Stimulated activated CD4-positive, alpha-beta T cell treated with anti-CD3 and anti-CD28 coated beads, TNF-alpha, amount 100 ng/mL, for 4 hours (primary cell): ENCODE data around the gene OPN1SW.

Source experiments
- DNase-seq, 3 experiments: peaks; one replicate each; pipeline ENCODE4 v3.0.0-alpha.2; 2020; ENCODE audit warnings: low read depth in 3 of 3

The OPN1SW gene

DNA sequence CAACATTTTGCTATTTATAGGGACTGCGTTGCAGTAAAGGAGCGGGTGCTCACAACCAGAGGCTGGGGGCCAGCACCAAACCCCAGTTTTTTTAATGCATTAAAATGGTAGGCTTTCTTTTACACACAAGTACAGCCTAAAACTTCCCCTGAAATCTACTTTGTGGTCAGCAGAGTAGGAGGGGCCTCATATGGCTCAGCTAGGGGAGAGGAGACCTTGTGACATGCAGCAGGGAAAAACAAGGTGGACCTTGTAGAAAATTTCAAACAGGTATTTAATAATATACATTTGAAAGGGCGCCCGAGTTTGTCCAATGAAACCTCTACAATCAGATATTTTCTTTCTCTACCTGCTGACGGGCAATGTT is 17.6 kb upstream of the OPN1SW start:
- DNase-seq, result no peak

DNA sequence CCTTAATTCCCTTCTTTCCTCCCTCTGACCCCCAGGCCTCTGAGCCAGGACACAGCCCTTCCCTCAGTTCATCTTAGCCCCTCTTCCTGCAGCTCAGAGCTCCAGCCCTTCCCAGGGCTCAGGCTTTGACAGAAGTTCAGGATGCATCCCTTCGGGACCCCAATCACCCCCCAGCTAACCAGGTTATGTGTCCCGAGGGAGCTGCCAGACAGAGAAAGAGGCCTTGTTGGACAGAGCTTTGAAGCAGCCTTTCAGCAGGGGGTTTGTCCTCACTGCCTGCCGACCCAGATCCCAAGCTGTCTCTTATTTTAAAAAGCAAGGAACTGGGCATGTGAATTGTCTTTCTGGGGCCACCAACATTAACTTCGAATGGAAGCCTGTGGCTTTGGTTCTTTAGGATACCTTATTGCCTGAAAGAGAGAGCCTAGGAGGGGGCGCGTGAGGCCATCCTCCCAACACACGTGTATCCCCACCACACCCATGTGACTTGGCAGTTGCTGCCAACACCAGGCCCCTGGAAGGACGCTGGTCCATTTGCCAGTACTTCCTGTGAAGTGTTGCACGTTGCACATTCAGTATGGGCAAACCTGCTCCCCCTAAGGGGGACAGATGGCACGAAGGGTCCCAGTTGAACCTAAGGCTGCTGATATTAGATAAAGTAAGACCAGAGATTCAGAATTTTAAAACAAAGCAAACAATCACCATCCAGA is 17.0 kb upstream of the OPN1SW start:
- DNase-seq, result no peak

DNA sequence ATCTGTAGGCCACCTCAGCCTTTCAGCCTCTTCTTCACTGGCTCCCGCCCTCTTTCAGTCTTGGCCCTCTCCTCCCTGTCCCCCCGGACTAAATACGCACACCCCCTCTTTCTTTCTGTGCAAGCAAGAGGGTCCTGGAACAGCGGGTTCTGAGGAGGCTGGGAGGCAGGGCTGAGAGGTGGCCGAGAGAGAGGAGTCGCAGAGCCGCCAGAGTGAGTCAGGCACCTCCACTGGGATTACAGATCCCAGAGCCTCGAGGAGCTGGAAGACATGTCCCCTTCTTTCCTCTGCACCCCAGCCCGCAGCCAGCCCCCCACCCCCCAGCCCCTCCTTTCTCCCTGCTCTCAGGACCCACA is 16.4 kb upstream of the OPN1SW start:
- no peak for DNase-seq

- peak; percentile 60 to 66 (median 65) for DNase-seq
Observed at GRCh38 chr7:128791121-128791971, 15.8 kb upstream of the OPN1SW start, which contains the start of gene CCDC136. CCDC136 (plus strand) TSS chr7:128791968; CDS start chr7:128792412, 444 bp downstream.

GRCh38 chr7:128790315-128791041 is 14.9 kb upstream of the OPN1SW start:
- DNase-seq, result no peak

GRCh38 chr7:128788446-128789412 is 13.1 kb upstream of the OPN1SW start:
- no peak for DNase-seq

DNA sequence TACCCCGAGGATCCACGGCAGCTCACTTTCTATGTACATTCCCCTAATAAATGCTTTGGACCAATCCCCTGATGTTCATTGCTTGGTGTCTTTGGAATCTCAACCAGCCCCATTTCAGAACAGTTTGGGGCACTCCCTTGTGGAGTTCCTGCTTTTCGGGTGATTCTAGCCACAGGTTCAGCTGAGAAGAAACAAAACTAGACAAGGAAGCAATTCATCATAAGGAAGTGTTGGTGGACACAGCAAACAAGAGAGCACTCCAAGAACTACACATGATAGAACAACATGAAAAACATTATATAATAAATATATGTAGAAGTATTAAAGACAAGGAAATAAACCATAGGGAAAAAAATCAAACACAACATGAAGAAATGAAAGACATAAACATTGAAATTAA is 10.1 kb upstream of the OPN1SW start:
- DNase-seq, result no peak

- no peak for DNase-seq
Observed at GRCh38 chr7:128783143-128783861, 7.7 kb upstream of the OPN1SW start.

- DNase-seq, result no peak
Observed at GRCh38 chr7:128781851-128782250, 6.3 kb upstream of the OPN1SW start.

DNA sequence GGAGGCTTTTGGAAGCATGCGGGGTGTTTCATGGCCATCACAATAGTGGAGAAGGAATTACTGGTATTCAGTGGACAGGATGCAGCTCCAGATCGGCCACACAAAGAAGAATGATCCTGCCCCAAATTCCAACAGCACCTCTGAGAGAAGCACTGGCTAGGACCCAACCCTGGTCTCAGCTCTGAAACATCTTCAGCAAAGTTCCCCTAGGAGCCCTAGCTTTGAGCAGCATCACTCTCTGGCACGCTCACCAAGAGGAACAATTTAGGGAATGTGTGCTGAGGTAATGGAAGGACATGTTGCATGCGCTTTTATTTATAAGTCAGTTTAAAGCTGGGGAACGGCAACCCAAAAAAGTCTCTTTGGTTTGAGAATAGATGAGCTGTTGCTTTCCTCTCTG is 5.5 kb upstream of the OPN1SW start:
- no peak for DNase-seq

DNA sequence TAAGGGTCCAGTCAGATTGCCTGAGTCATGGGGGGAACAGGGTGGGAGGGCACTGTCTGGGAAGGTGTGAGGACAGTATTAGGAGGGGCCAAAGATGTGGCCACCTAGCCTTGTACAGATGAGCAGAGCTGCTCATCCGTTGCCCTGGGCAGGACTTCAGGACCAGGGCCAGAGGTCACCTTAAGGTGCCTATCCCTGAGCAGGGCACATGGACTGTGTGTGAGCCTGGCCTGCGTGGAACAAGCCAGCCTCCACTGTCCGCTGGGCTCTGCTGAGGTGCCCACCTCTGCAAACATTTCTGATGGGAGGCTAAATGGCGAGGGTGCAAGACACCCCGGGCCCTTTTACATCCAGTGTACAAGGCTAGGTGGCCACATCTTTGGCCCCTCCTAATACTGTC is 3.4 kb upstream of the OPN1SW start:
- no peak for DNase-seq

GRCh38 chr7:128777156-128778123 is 1.8 kb upstream of the OPN1SW start:
- DNase-seq, result no peak

DNA sequence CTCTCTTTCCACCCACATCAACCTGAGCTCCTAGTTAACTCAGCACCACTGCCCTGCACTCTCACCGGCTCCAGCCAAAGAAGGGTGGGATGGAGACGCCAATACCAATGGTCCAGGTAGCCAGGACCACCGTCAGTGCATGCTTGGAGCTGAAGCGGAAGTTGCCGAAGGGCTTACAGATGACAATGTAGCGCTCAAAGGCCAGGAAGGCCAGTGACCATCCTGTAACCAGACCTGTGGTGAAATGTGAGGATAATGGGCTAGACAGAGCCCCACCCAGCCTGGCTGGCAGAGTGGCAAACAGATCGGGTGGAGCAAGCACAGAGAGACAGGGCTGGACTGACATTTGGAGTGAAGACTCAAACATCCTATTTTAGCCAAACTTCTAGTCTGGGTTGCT is 673 bp downstream of the OPN1SW start:
- DNase-seq, result no peak

DNA sequence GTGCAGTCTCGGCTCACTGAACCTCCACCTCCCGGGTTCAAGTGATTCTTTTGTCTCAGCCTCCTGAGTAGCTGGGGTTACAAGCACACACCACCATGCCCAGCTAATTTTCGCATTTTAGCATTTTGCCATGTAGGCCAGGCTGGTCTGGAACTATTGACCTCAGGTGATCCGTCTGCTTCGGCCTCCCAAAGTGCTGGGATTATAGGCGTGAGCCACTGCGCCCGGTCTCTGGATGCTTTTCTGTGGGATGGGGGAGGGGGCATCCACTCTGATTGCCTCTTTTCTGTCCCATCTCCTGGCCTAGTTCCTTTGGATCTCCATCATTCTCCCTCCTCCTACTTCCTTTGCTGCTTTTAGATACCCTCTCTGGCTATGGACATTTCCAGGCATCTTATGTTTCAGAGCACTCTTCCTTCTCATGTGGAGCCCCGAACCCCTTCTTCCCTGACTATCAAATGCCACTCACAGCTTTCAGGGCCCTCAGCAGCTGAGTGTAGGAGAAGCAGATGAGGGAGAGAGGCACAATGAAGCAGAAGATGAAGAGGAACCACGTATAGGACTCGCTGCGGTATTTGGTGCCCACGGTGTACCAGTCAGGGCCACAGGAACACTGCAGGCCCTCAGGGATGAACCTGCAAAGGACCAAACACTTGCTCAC is 1.4 kb downstream of the OPN1SW start:
- DNase-seq, result no peak

DNA sequence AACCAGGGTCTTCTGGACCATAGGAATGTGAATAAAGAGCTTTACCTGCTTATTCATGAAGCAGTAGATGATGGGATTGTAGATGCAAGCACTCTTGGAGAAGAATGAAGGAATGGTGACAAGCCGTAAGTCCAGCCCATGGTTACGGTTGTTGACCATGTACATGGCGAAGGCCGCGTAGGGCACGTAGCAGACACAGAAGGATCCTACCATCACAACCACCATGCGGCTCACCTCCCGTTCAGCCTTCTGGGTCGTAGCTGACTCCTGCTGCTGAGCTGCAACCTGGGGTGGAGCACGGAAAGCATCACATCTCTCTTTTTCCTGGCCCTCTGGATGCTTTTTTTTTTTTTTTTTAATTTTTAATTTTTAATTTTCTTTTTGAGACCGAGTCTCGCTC is 2.0 kb downstream of the OPN1SW start:
- no peak for DNase-seq

- no peak for DNase-seq
Observed at GRCh38 chr7:128770233-128770632, 5.4 kb downstream of the OPN1SW start.

GRCh38 chr7:128767475-128768110 is 8.0 kb downstream of the OPN1SW start:
- no peak for DNase-seq

DNA sequence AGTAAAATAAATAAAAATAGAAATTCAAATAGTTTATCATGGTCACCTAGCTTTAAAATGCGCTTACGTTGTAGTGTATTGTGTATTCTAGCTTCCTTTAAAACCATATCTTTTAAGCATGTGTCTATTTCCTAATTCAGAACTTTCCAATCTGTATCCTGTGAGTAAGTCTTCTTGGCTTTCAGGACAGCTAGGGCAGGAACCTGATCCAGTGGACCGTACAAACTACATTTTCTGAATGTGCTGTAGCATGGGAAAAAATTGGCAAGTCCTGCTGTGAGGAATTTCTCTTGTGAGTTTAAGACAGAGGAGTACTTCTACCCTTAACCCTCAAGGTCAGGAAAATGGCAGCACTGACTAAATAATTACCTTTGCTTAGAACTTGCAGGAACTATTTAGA is 12.1 kb downstream of the OPN1SW start:
- no peak for DNase-seq

DNA sequence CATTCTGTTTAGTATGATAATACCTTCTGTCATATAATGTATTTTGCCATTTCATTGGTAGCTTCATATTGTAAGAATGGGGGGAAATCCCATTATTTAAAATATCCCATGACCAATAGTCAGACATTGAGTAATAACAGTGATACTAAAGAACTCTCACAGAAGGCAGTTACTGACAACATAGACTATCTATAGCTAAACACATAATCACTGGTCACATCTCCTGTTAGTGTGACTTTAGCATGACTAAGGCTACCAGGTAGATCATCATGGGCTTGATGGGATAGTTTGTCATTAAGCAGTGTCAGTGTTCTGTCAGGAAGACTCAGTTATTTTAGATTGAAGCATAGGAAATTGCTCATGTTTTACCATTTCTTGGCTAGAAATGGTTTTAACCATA is 16.4 kb downstream of the OPN1SW start:
- DNase-seq, result no peak
